ENCODE data around the gene IFITM1. TPM values are rescaled to one million over a fixed set of nuclear protein-coding genes. Genes with fewer than 3 reads are reported as not detected.

The IFITM1 gene
- total and polyA plus RNA-seq, 2 of the 13 experiments (the other 11 are each of a cell fraction or from before 2014, with no cell fraction given) = 0.38 to 11.1 TPM

GRCh38 chr11:315051-315481 is 1.2 kb downstream of the IFITM1 start (continued):
- TF ChIP-seq HNF4G (IDR thresholded peaks at IDR 0.05; ENCODE audit: borderline replicate concordance, low read depth, low read length) = peak; percentile 63; the same call in 1 of the 2 replicates
- TF ChIP-seq HNF4G (CRISPR knock-in tag; IDR thresholded peaks at IDR 0.05; ENCODE audit: borderline replicate concordance, low read depth) = no peak
- TF ChIP-seq GRHL1 (CRISPR knock-in tag; conservative IDR thresholded peaks at IDR 0.05) = no peak
- peak; percentile 50; the same call in 1 of the 2 replicates for TF ChIP-seq ZFX (CRISPR knock-in tag; IDR thresholded peaks at IDR 0.05; ENCODE audit: low read depth)
- TF ChIP-seq NR0B2 (CRISPR knock-in tag; IDR thresholded peaks at IDR 0.05) = no peak
- no peak for TF ChIP-seq ZNF10 (CRISPR knock-in tag; IDR thresholded peaks at IDR 0.05; ENCODE audit: borderline replicate concordance, low read depth)
- TF ChIP-seq ZBTB26 (CRISPR knock-in tag; IDR thresholded peaks at IDR 0.05; ENCODE audit: borderline replicate concordance) = no peak
- no peak for TF ChIP-seq DPF2 (CRISPR knock-in tag; IDR thresholded peaks at IDR 0.05; ENCODE audit: borderline replicate concordance, low read depth)
- TF ChIP-seq ZBTB46 (CRISPR knock-in tag; IDR thresholded peaks at IDR 0.05; ENCODE audit: borderline replicate concordance) = no peak
- TF ChIP-seq ZNF280B (CRISPR knock-in tag; IDR thresholded peaks at IDR 0.05; ENCODE audit: borderline replicate concordance) = no peak
- TF ChIP-seq ZNF660 (CRISPR knock-in tag; IDR thresholded peaks at IDR 0.05; ENCODE audit: borderline replicate concordance, low read depth) = no peak
- no peak for TF ChIP-seq SMARCC2 (IDR thresholded peaks at IDR 0.05)
- TF ChIP-seq ZFP36 (IDR thresholded peaks at IDR 0.05; ENCODE audit: borderline replicate concordance, low read depth, low read length, partially characterized antibody) = no peak
- TF ChIP-seq RORA (CRISPR knock-in tag; IDR thresholded peaks at IDR 0.05) = no peak
- TF ChIP-seq HNF4A (CRISPR knock-in tag; IDR thresholded peaks at IDR 0.05) = peak; percentile 58; the same call in 1 of the 2 replicates
- peak; percentile 33; the same call in 1 of the 2 replicates for TF ChIP-seq PAXIP1 (CRISPR knock-in tag; conservative IDR thresholded peaks at IDR 0.05)
- no peak for TF ChIP-seq KMT2B (CRISPR knock-in tag; IDR thresholded peaks at IDR 0.05)
- 0 out of 2 replicates have a peak, but pooled peaks have one; percentile 16 for TF ChIP-seq DRAP1 (CRISPR knock-in tag; IDR thresholded peaks at IDR 0.05)
